Aorta (tissue), 5 donors: ENCODE data around the gene SIAH2. TPM values are rescaled to one million over a fixed set of nuclear protein-coding genes. Genes with fewer than 3 reads are reported as not detected.

ENCODE experiments used
- ATAC-seq: fragments of 200-7000 bp; cut with Tn5 transposase; one replicate; pipeline ENCODE4 v1.9.1; 2022; ENCODE audit warnings: moderate library complexity; ENCODE audit not compliant: low FRiP score
- DNase-seq, 2 donors: peaks; one replicate each; pipeline ENCODE4 v3.0.0-alpha.2; 2020
- H3K27ac ChIP-seq, 2 donors: one replicate each; pipeline ENCODE4 v1.5.1; 2013; ENCODE audit warnings: low read length in 2 of 2, mild to moderate bottlenecking in 2 of 2, moderate library complexity in 2 of 2, control low read depth in 1 of 2, inconsistent platforms in 1 of 2, low read depth in 1 of 2
- H3K27me3 ChIP-seq, 2 donors: one replicate each; pipeline ENCODE4 v1.6.1; 2013; ENCODE audit warnings: control low read depth in 1 of 2, low read length in 1 of 2, mild to moderate bottlenecking in 1 of 2, moderate library complexity in 1 of 2; ENCODE audit not compliant: insufficient read depth in 2 of 2, control insufficient read depth in 1 of 2
- H3K36me3 ChIP-seq, 2 donors: one replicate each; pipeline ENCODE4 v1.6.1; 2013; ENCODE audit warnings: control low read depth in 1 of 2, low read length in 1 of 2, mild to moderate bottlenecking in 1 of 2; ENCODE audit not compliant: insufficient read depth in 2 of 2, control insufficient read depth in 1 of 2
- H3K4me1 ChIP-seq, 2 donors: one replicate each; pipeline ENCODE4 v1.6.1; 2013; ENCODE audit warnings: low read length in 2 of 2, control low read depth in 1 of 2, mild to moderate bottlenecking in 1 of 2, moderate library complexity in 1 of 2; ENCODE audit not compliant: insufficient read depth in 2 of 2, control insufficient read depth in 1 of 2
- H3K4me3 ChIP-seq, 2 donors: one replicate each; pipeline ENCODE4 v1.5.1; 2013; ENCODE audit warnings: low read length in 2 of 2, control low read depth in 1 of 2, mild to moderate bottlenecking in 1 of 2
- H3K9me3 ChIP-seq: one replicate; pipeline ENCODE4 v1.6.1; 2013; ENCODE audit warnings: mild to moderate bottlenecking, low read length; ENCODE audit not compliant: control insufficient read depth
- WGBS, 2 donors: extraction: QIAGEN DNeasy Blood & Tissue Kit; methylation state at CpG; one replicate each; pipeline ENCODE4 v1.1.7; 2013; 5-methylcytosine and 5-hydroxymethylcytosine counted together
- intact Hi-C, 2 donors: fragments of 100-400 bp; cut with DNase I; formaldehyde crosslinking; loops; one replicate each; pipeline versions ENCODE4 v1.14.2 to v1.15.0; 2022
- polyA plus RNA-seq, 2 donors: library from polyadenylated mRNA; stranded (reverse); fragments of 200-250 nt; gene quantifications; one replicate each; pipeline ENCODE4 v1.2.3, GENCODE V29; 2013
- total RNA-seq, 2 donors: library from RNA; stranded (reverse); fragmentation: NEBNext Ultra II Directional; extraction: Animal tissue kit (Norgen Biotek cat#: 25700); gene quantifications; one replicate each; pipeline ENCODE4 v1.2.1, GENCODE V29; 2021
- donor health status: healthy with polysubstance abuse.
- donor health status: Bipolar disorder and iron deficiency.
- donor health status: DM: no; HTN: no; CAD: no.
- donor health status: DM: no; HTN: no; CAD: no.
- donor health status: DM: yes; HTN: yes; CAD: no.

SIAH2 gene
- total and polyA plus RNA-seq, 4 donors: 9.1 to 22.4 (median 15.7) TPM

- Histone ChIP-seq H3K4me1 (no peaks in the 10 kb centered on the region), H3K27ac (no peak overlapping the region), H3K9me3 (no peaks in the 10 kb centered on the region), H3K4me3 (no peak overlapping the region), H3K36me3 (peaks cover 0 to 2% of the 10 kb centered on the region in 2 donors), H3K27me3 (no peaks in the 10 kb centered on the region)
- DNase-seq: no peak
- peak; percentile 39 for ATAC-seq
- intact Hi-C loops: no loop called here
- 93 to 97% methylated on average over 2 of the region's 2 CpGs for WGBS, 2 donors
Measured at GRCh38 chr3:150737874-150738679, 24.9 kb downstream of the SIAH2 start.

GRCh38 chr3:150736903-150737832, 25.8 kb downstream of the SIAH2 start:
- Histone ChIP-seq H3K4me3 (no peak overlapping the region), H3K9me3 (no peaks in the 10 kb centered on the region), H3K36me3 (peaks cover 0 to 2% of the 10 kb centered on the region in 2 donors), H3K4me1 (no peaks in the 10 kb centered on the region), H3K27me3 (no peaks in the 10 kb centered on the region), H3K27ac (no peak overlapping the region)
- intact Hi-C loops: no loop called here
- DNase-seq (no peak), ATAC-seq (peak; percentile 19)
- WGBS, 2 donors: 77 to 79% methylated on average over 8 of the region's 8 CpGs

DNA sequence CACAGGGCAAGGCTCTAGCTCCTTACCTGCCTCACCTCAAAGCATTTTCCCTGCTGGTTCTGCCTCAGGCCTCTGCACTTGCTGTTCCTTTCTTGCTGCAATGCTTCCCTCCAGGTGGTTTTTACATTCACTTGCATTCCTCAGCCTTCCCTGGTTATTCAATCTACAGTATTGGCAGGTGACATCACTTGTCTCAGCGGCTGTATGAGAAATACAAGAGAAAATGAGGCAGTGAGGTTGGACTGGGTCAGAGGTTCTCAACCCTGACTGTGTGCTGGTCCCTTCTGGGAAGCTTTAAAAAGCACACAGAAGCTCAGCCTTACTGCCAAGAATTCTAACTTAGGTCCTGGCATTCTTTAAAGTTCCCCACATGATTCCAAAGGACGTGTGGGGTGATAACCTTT, 26.7 kb downstream of the SIAH2 start:
- Histone ChIP-seq H3K9me3 (no peaks in the 10 kb centered on the region), H3K27me3 (no peaks in the 10 kb centered on the region), H3K4me3 (no peak overlapping the region), H3K36me3 (peaks cover 0 to 2% of the 10 kb centered on the region in 2 donors), H3K27ac (no peak overlapping the region), H3K4me1 (no peaks in the 10 kb centered on the region)
- intact Hi-C loops: no loop called here
- ATAC-seq (no peak), DNase-seq (no peak)
- 23 to 26% methylated on average over 2 of the region's 2 CpGs for WGBS, 2 donors

- ATAC-seq: no peak
- intact Hi-C loops: no loop called here
- WGBS, 2 donors: 62 to 78% methylated on average over 1 of the region's 1 CpG
Measured at GRCh38 chr3:150734795-150735119, 28.2 kb downstream of the SIAH2 start.

DNA sequence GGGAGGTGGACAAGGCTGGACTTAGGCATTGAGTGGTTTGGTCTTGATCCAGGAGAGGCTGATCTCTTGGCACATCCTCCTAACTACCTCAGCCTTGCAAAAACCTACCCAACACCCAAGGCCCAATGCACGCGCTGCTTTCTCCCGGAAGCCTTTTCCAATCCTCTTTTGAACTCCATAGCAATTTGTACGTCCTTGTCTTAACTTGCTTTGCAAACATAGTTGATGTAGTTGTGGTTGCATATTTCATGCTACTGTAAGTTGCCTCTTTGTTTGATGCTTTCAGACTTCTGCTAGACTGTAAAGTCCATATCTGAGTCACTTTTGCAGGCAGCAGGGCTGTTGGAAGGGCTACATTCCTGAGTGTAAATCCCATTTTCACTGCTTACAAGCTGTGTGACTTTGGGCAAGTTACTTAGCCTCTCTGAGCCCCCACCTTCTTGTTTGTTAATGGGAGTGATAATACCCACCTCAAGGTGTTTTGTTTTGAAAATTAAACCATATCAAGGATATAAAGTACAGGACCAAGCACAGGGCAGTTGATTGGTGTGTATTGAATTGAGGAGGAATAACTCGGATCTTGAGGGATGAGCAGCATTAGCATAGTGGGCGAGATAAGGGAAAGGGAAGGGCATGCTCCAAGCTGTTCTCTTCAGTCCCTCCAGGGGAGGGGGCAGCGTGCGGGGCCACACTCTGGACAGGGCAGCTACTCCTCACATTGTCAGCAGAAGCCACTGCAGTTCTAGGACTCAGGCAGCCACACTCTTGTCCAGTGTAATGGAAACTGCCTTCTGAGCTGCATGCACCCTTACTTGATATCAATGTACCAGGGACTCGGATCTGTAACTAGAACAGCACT, 28.8 kb downstream of the SIAH2 start:
- no peaks in the 10 kb centered on the region for H3K36me3 ChIP-seq
- intact Hi-C loops: no loop called here
- no peaks in the 10 kb centered on the region for H3K4me1 ChIP-seq
- H3K27ac ChIP-seq: no peak overlapping the region
- H3K9me3 ChIP-seq: no peaks in the 10 kb centered on the region
- ATAC-seq (no peak), DNase-seq (no peak)
- no peaks in the 10 kb centered on the region for H3K27me3 ChIP-seq
- 81 to 92% methylated on average over 9 of the region's 9 CpGs for WGBS, 2 donors
- no peak overlapping the region for H3K4me3 ChIP-seq

More at GRCh38 chr3:150734795-150735119, 28.2 kb downstream of the SIAH2 start:
- no peak for DNase-seq
- no peak overlapping the region for H3K27ac ChIP-seq
- no peak overlapping the region for H3K4me3 ChIP-seq
- no peaks in the 10 kb centered on the region for H3K27me3 ChIP-seq
- no peaks in the 10 kb centered on the region for H3K9me3 ChIP-seq
- no peaks in the 10 kb centered on the region for H3K36me3 ChIP-seq
- no peaks in the 10 kb centered on the region for H3K4me1 ChIP-seq

DNA sequence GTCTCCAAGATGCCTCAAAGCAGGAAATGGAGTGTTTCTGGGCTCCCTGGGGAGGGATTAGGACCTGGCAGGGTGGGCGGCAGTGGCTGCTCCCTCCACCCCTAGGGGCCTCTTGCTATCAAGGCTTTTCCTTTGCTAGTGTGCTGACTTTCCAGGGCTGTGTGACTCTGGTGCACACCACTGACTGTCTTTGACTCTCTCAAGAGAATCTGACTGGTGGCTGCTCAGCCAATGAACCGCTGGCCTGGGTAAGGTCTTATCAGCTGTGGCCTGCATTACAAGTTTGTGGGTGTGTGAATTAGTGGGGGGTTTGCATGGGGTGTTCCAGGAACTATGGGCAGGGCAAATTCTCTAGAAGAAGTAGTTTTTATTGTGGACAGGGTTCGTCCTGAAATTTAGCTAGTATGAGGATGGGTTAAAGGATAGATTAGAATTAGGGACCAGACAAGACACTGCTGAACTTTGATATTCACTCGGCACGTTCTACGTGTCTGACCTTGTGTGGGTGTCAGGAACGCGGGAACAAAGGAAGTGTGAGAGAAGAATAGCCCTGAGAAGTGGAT, 29.5 kb downstream of the SIAH2 start:
- Histone ChIP-seq H3K36me3 (no peaks in the 10 kb centered on the region), H3K27me3 (no peaks in the 10 kb centered on the region), H3K9me3 (no peaks in the 10 kb centered on the region), H3K4me3 (no peak overlapping the region), H3K27ac (no peak overlapping the region), H3K4me1 (no peaks in the 10 kb centered on the region)
- WGBS, 2 donors: 84 to 85% methylated on average over 8 of the region's 8 CpGs
- DNase-seq (no peak), ATAC-seq (no peak)
- intact Hi-C loops: no loop called here

DNA sequence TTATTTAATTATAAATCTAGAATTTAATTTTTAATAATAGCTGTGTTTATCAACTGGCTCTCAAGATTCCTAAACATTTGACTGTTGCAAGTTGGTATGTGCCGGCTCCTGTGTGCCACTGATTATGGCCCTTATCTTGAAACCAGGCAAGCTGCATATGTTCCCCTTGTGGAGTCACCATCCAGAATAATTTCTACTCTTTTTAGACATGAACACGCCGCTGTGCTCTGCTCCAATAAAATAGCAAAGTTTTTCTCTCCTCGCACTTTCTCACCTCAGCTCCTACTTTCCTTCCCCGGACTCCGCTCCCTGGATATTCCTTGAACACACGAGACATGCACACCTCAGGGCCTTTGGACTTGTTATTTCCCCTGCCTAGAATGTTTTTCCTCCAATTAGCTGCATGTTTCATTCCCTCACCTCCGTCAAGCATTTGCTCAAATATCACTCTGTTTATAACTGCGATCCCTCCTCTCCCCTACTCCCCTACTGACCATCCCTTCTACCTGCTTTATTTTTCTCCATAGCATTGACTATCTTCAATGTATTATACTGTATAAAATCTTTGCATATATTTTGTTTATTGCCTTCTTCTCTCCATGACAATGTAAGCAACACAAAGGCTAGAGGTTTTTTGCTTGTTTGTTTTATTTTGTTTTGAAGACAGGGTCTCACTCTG, 33.1 kb downstream of the SIAH2 start:
- WGBS, 2 donors: 75 to 77% methylated on average over 9 of the region's 9 CpGs
- no peaks in the 10 kb centered on the region for H3K4me1 ChIP-seq
- ATAC-seq (no peak), DNase-seq (no peak)
- intact Hi-C loops: loop anchor here in 1 of 2 donors (10.0 kb wide), 1 partner anchor 425 kb away; no protein-coding TSS in a partner anchor
- H3K27ac ChIP-seq: no peak overlapping the region
- no peaks in the 10 kb centered on the region for H3K36me3 ChIP-seq
- H3K27me3 ChIP-seq: no peaks in the 10 kb centered on the region
- no peak overlapping the region for H3K4me3 ChIP-seq
- H3K9me3 ChIP-seq: no peaks in the 10 kb centered on the region
